ENCODE measurements around the gene ARFGAP3. TPM values are rescaled to one million over a fixed set of nuclear protein-coding genes. Genes with fewer than 3 reads are reported as not detected.

Gene ARFGAP3
- total RNA-seq, 1 experiment from 2014 or later, result 30.0 TPM

DNA sequence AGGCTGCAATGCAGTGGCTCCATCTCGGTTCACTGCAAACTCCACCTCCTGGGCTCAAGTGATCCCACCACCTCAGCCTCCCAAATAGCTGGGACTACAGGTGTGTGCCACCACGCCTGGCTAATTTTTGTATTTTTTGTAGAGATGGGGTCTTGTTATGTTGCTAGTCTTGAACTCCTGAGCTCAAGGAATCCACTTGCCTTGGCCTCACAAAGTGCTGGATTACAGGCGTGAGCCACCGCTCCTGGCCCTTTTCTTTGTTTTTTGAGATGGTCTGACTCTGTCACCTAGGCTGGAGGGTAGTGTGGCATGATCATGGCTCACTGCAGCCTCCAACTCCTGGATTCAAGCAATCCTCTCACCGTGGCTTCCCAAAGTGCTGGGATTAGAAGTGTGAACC lies 21.0 kb downstream of the ARFGAP3 start:
- intact Hi-C loops (cut with micrococcal nuclease; ENCODE audit: unreplicated experiment), result no loop called here
- H3K9me3 ChIP-seq (ENCODE audit: low read depth, low read length, poor library complexity, severe bottlenecking), result no peaks in the 10 kb centered on the region
- no peak overlapping the region for H3K4me3 ChIP-seq (ENCODE audit: low read depth, low read length, poor library complexity, severe bottlenecking)
- no TSS peak for BruUV-seq (replicated peaks)
- H3K27ac ChIP-seq (ENCODE audit: low read depth, low read length, poor library complexity, severe bottlenecking), result no peak overlapping the region
- no peaks in the 10 kb centered on the region for H3K27me3 ChIP-seq (replicated peaks; ENCODE audit: insufficient read depth, low read depth, low read length, poor library complexity)
- peaks cover 9% of the 10 kb centered on the region for H3K4me1 ChIP-seq (ENCODE audit: insufficient read depth, low read length, poor library complexity, severe bottlenecking)
- no peak for TF ChIP-seq EZH2 (IDR thresholded peaks at IDR 0.05; ENCODE audit: borderline replicate concordance, low read depth, low read length, poor library complexity, severe bottlenecking)
- TF ChIP-seq, protein P1, sequence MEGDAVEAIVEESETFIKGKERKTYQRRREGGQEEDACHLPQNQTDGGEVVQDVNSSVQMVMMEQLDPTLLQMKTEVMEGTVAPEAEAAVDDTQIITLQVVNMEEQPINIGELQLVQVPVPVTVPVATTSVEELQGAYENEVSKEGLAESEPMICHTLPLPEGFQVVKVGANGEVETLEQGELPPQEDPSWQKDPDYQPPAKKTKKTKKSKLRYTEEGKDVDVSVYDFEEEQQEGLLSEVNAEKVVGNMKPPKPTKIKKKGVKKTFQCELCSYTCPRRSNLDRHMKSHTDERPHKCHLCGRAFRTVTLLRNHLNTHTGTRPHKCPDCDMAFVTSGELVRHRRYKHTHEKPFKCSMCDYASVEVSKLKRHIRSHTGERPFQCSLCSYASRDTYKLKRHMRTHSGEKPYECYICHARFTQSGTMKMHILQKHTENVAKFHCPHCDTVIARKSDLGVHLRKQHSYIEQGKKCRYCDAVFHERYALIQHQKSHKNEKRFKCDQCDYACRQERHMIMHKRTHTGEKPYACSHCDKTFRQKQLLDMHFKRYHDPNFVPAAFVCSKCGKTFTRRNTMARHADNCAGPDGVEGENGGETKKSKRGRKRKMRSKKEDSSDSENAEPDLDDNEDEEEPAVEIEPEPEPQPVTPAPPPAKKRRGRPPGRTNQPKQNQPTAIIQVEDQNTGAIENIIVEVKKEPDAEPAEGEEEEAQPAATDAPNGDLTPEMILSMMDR (conservative IDR thresholded peaks at IDR 0.05; ENCODE audit: low read depth, low read length), result no peak
- no peak for DNase-seq (ENCODE audit: low spot score)
- POLR2A ChIA-PET (ENCODE audit: low non-redundant PET), result interaction anchor here (0.7 kb wide), 1 partner anchor 37 kb away, joined by 12 read pairs; no protein-coding TSS in a partner anchor
- peaks cover 32% of the 10 kb centered on the region for H3K36me3 ChIP-seq (ENCODE audit: insufficient read depth, low read length, poor library complexity, severe bottlenecking)
- CTCF ChIA-PET, result no interaction called here

DNA sequence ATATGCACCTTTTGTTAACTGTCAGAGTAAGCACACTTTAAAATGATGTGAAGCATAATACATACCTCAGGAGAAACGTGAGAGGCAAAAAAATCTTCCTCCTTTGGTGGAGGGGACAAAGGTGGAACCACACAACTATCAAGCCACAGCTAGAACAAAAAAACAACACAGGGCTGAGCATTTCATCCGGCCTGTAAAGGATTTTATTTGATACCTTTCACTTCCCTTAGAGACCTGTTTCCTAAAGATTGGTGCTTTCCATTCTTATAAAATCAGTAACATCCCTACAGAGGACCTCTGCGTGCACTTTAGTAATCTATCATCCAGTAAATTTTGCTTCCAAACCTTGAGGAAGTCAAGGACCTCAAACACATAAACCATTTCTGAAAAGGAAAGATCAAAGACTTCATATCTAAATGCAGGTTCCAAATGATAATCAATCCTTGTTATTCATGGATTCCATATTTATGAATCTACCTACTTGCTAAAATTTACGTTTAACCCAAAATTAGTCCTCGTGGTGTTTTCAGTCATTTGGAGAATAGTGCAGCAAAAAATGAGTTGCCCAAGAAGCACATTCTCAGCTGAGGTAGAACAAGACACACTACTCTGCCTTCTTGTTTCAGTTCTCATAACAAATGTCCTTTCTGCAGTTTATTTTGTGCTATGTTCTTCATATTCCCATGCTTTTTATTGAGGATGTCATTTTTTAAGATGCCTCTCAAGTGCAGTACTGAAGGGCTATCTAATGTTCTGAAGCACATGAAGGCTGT lies 22.7 kb downstream of the ARFGAP3 start:
- Histone ChIP-seq H3K27me3 (replicated peaks; ENCODE audit: insufficient read depth, low read depth, low read length, poor library complexity) (no peaks in the 10 kb centered on the region), H3K9me3 (ENCODE audit: low read depth, low read length, poor library complexity, severe bottlenecking) (no peaks in the 10 kb centered on the region), H3K4me3 (ENCODE audit: low read depth, low read length, poor library complexity, severe bottlenecking) (no peak overlapping the region), H3K36me3 (ENCODE audit: insufficient read depth, low read length, poor library complexity, severe bottlenecking) (peaks cover 41% of the 10 kb centered on the region), H3K4me1 (ENCODE audit: insufficient read depth, low read length, poor library complexity, severe bottlenecking) (peaks cover under 1% of the 10 kb centered on the region), H3K27ac (ENCODE audit: low read depth, low read length, poor library complexity, severe bottlenecking) (no peak overlapping the region)
- POLR2A ChIA-PET (ENCODE audit: low non-redundant PET), result no interaction called here
- no peak for DNase-seq (ENCODE audit: low spot score)
- CTCF ChIA-PET, result interaction anchor here (0.5 kb wide), 1 partner anchor 225 kb away, joined by 7 read pairs; no protein-coding TSS in a partner anchor
- intact Hi-C loops (cut with micrococcal nuclease; ENCODE audit: unreplicated experiment), result no loop called here
- TF ChIP-seq, protein P1 (conservative IDR thresholded peaks at IDR 0.05; ENCODE audit: low read depth, low read length), result no peak
- no peak for TF ChIP-seq EZH2 (IDR thresholded peaks at IDR 0.05; ENCODE audit: borderline replicate concordance, low read depth, low read length, poor library complexity, severe bottlenecking)
- BruUV-seq (replicated peaks), result no TSS peak

DNA sequence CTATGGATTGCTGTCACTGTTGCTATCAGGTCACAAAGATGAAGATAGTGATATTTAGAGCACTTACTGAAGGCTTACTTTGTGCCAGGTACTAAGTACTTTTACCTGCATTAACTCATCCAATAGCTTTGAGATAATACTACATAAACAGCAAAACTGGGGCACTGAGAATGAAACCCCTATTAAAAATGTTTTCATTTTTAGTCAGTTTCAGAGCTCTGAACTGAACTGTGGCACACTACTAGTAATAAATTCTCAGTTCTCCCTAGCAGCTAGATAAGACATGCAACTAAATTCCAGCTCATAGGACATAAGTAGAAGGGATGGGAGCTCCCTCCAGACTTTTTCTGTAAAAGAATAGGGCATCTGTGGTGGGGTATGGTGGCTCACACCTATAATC lies 24.0 kb downstream of the ARFGAP3 start:
- no peak for TF ChIP-seq EZH2 (IDR thresholded peaks at IDR 0.05; ENCODE audit: borderline replicate concordance, low read depth, low read length, poor library complexity, severe bottlenecking)
- TF ChIP-seq, protein P1 (conservative IDR thresholded peaks at IDR 0.05; ENCODE audit: low read depth, low read length), result no peak
- Histone ChIP-seq H3K4me1 (ENCODE audit: insufficient read depth, low read length, poor library complexity, severe bottlenecking) (no peaks in the 10 kb centered on the region), H3K27ac (ENCODE audit: low read depth, low read length, poor library complexity, severe bottlenecking) (no peak overlapping the region), H3K4me3 (ENCODE audit: low read depth, low read length, poor library complexity, severe bottlenecking) (no peak overlapping the region), H3K36me3 (ENCODE audit: insufficient read depth, low read length, poor library complexity, severe bottlenecking) (peaks cover 46% of the 10 kb centered on the region), H3K9me3 (ENCODE audit: low read depth, low read length, poor library complexity, severe bottlenecking) (no peaks in the 10 kb centered on the region), H3K27me3 (replicated peaks; ENCODE audit: insufficient read depth, low read depth, low read length, poor library complexity) (no peaks in the 10 kb centered on the region)
- ChIA-PET POLR2A (ENCODE audit: low non-redundant PET) (no interaction called here), CTCF (no interaction called here)
- no peak for DNase-seq (ENCODE audit: low spot score)
- BruUV-seq (replicated peaks), result no TSS peak
- intact Hi-C loops (cut with micrococcal nuclease; ENCODE audit: unreplicated experiment), result no loop called here
